ENCODE data around the gene SKI.

DNA sequence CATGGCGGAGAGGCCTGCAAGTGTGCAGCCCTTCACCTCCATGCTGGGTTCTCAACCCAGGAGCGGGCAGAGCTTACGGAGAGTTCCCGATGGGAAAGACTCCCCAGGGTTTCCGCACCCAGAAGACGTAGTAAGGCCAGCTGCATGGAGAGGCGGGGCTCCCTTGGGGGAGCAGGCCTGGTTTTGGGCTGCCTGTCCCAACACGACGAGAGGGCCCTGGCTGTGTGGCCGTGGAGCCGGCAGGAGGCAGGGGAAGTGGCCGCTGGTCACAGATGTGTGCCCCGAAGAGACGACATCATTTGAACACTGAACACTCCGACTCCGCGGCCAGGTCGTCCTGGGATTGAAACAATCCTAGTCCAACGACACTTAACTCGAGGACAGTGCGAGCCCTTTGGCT is 106.2 kb downstream of the SKI start:
- TF ChIP-seq, protein P1, sequence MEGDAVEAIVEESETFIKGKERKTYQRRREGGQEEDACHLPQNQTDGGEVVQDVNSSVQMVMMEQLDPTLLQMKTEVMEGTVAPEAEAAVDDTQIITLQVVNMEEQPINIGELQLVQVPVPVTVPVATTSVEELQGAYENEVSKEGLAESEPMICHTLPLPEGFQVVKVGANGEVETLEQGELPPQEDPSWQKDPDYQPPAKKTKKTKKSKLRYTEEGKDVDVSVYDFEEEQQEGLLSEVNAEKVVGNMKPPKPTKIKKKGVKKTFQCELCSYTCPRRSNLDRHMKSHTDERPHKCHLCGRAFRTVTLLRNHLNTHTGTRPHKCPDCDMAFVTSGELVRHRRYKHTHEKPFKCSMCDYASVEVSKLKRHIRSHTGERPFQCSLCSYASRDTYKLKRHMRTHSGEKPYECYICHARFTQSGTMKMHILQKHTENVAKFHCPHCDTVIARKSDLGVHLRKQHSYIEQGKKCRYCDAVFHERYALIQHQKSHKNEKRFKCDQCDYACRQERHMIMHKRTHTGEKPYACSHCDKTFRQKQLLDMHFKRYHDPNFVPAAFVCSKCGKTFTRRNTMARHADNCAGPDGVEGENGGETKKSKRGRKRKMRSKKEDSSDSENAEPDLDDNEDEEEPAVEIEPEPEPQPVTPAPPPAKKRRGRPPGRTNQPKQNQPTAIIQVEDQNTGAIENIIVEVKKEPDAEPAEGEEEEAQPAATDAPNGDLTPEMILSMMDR (IDR thresholded peaks at IDR 0.05; ENCODE audit: low read length), result no peak
- no peak for TF ChIP-seq EZH2 (IDR thresholded peaks at IDR 0.05; ENCODE audit: borderline replicate concordance, low read length)

Measured in OCI-LY1 (cell line).